Epithelial cell of esophagus (primary cell): ENCODE data around the gene MIX23.

Experiments used
- DNase-seq: peaks from one replicate; pipeline ENCODE4 v3.0.0; 2010; ENCODE audit warnings: low read depth
- H3K4me3 ChIP-seq: 2 replicates; pipeline ENCODE4 v1.5.1; 2011; ENCODE audit warnings: mild to moderate bottlenecking, low read length, control low read depth
- CTCF ChIP-seq: IDR thresholded peaks from 2 replicates; pipeline ENCODE4 v1.5.1; 2011; ENCODE audit warnings: low read depth, mild to moderate bottlenecking, low read length, control low read depth, inconsistent platforms; ENCODE audit not compliant: insufficient read depth; ENCODE audit errors: missing control alignments

MIX23 gene

GRCh38 chr3:122406198-122406597, 23.2 kb upstream of the MIX23 start:
- no peak for DNase-seq
- no peak overlapping the region for H3K4me3 ChIP-seq
- TF ChIP-seq CTCF, result no peak

GRCh38 chr3:122405015-122405414, 22.0 kb upstream of the MIX23 start:
- no peak overlapping the region for H3K4me3 ChIP-seq
- no peak for TF ChIP-seq CTCF
- no peak for DNase-seq

DNA sequence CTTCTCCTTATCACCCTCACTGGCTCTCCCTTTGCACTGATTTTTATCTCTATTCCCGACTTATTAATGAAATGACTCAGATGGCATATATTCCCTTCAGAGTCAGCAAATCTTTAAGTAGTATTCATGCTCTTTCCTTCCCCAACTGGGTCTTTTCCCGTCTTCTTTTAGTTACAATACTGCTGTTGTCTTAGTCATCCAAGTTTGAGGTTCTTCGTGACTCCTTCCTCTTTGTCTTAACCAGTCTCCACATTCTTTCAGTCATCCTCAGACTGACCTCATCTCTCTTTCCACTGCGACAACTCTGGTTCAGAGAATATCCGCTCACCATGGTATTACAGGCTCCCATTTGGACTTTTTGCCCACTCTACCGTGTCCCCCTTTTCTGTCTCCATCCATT, 20.5 kb upstream of the MIX23 start:
- peak; percentile 67 for DNase-seq
- no peak for TF ChIP-seq CTCF
- H3K4me3 ChIP-seq, result no peak overlapping the region

- DNase-seq, result no peak
- TF ChIP-seq CTCF, result no peak
- no peak overlapping the region for H3K4me3 ChIP-seq
Measured at GRCh38 chr3:122398920-122399319, 15.9 kb upstream of the MIX23 start.

DNA sequence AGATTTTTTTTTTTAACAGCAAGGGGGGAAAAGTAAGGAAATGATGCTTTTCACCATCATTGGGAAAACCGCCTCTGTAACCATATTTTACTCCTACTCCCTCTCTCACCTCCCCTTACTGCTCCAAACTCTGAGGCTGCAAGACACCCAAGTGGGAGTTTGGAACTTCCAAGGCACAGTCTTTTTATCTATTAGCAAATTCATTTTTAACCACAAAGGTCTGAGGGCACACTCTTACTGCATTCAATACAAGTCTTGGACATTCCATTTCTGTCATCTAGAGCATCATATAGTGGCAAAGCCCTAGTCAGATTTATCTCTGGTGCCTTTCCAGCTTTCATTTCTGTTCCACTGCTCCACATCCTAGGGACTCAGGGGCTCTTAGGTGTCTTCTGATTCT, 14.2 kb upstream of the MIX23 start:
- TF ChIP-seq CTCF, result no peak
- no peak overlapping the region for H3K4me3 ChIP-seq
- DNase-seq, result no peak

DNA sequence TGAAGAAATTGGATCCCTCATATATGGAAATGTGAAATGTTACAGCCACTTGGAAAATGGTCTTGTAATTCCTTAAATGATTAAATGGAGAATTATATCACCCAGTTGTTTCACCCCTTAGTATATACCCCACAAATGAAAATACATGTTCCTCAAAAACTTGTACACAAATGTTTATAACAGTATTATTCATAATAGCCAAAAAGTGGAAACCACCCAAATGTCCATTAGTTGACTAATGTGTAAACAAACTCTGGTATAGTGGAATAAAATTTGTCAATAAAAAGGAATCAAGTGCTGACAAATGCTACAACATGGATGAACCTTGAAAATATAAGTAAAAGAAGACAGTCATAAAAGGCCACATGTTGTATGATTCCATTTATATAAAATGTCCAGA, 13.5 kb upstream of the MIX23 start:
- TF ChIP-seq CTCF, result no peak
- H3K4me3 ChIP-seq, result no peak overlapping the region
- DNase-seq, result no peak

- H3K4me3 ChIP-seq, result no peak overlapping the region
- TF ChIP-seq CTCF, result no peak
- DNase-seq, result no peak
Measured at GRCh38 chr3:122395582-122395981, 12.6 kb upstream of the MIX23 start.
